ENCODE results near the gene KRT9. TPM values are rescaled to one million over a fixed set of nuclear protein-coding genes. Genes with fewer than 3 reads are reported as not detected.

KRT9 gene
- total and polyA plus RNA-seq, 2 of the 13 experiments (the other 11 are each of a cell fraction or from before 2014, with no cell fraction given) = not detected

DNA sequence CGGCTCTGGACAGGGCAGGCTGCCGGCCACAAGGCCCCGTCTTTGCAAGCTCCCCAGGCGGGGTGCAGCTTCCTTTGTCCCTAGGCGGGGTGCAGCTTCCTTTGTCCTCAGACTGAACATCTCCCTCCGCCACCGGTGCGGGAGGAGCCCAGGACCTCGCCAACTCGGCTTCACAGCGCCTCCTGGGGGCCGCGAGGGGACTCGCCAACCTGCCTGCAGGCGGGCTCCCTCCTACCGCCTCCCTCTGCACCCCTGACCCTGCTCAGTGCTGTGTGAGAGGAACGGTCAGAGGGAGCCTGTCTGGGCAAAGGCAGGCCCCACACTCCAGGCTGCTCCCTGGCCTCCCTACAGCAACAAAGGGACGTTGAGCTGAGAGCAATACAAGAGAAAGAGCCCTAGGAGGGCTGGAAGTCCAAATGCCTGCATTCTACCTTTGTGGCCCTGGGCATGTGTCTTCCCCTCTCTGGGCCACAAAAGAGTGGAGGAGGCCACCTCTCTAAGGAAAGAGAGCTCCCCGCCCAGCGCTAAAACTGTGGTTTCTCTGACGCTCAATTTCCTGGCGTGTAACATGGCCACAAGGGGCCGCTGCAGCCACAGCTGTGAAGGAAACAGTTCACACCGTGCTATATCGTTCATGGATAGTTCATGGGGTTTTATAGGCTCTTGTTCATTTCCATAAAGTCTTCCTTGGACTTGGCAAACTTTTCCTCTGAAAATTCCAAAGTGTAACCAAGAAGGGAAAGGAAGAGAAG lies 22.8 kb downstream of the KRT9 start (continued):
- 0 out of 2 replicates have a peak, but pooled peaks have one; percentile 14 for TF ChIP-seq KLF13 (CRISPR knock-in tag; IDR thresholded peaks at IDR 0.05)
- TF ChIP-seq STAG1 (CRISPR knock-in tag; IDR thresholded peaks at IDR 0.05) = peak; percentile 89
- no peak for TF ChIP-seq JUN (CRISPR knock-in tag; IDR thresholded peaks at IDR 0.05)
- TF ChIP-seq, protein P1, sequence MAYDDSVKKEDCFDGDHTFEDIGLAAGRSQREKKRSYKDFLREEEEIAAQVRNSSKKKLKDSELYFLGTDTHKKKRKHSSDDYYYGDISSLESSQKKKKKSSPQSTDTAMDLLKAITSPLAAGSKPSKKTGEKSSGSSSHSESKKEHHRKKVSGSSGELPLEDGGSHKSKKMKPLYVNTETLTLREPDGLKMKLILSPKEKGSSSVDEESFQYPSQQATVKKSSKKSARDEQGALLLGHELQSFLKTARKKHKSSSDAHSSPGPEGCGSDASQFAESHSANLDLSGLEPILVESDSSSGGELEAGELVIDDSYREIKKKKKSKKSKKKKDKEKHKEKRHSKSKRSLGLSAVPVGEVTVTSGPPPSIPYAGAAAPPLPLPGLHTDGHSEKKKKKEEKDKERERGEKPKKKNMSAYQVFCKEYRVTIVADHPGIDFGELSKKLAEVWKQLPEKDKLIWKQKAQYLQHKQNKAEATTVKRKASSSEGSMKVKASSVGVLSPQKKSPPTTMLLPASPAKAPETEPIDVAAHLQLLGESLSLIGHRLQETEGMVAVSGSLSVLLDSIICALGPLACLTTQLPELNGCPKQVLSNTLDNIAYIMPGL (CRISPR knock-in tag; IDR thresholded peaks at IDR 0.05; ENCODE audit: borderline replicate concordance in 1 of 2, low read depth in 1 of 2) = peak; percentile 89 to 93
- TF ChIP-seq HNF4G (IDR thresholded peaks at IDR 0.05; ENCODE audit: borderline replicate concordance, low read depth, low read length) = no peak
- TF ChIP-seq HNF4G (CRISPR knock-in tag; IDR thresholded peaks at IDR 0.05; ENCODE audit: borderline replicate concordance, low read depth) = no peak
- TF ChIP-seq KLF16 (CRISPR knock-in tag; IDR thresholded peaks at IDR 0.05) = peak in 1 of 2 experiments; percentile 69; a peak in 1 of 4 replicates
- TF ChIP-seq ZNF629 (CRISPR knock-in tag; conservative IDR thresholded peaks at IDR 0.05) = no peak
- TF ChIP-seq ZNF782 (CRISPR knock-in tag; IDR thresholded peaks at IDR 0.05; ENCODE audit: borderline replicate concordance) = peak; percentile 70; the same call in 1 of the 2 replicates
- TF ChIP-seq, protein P2, sequence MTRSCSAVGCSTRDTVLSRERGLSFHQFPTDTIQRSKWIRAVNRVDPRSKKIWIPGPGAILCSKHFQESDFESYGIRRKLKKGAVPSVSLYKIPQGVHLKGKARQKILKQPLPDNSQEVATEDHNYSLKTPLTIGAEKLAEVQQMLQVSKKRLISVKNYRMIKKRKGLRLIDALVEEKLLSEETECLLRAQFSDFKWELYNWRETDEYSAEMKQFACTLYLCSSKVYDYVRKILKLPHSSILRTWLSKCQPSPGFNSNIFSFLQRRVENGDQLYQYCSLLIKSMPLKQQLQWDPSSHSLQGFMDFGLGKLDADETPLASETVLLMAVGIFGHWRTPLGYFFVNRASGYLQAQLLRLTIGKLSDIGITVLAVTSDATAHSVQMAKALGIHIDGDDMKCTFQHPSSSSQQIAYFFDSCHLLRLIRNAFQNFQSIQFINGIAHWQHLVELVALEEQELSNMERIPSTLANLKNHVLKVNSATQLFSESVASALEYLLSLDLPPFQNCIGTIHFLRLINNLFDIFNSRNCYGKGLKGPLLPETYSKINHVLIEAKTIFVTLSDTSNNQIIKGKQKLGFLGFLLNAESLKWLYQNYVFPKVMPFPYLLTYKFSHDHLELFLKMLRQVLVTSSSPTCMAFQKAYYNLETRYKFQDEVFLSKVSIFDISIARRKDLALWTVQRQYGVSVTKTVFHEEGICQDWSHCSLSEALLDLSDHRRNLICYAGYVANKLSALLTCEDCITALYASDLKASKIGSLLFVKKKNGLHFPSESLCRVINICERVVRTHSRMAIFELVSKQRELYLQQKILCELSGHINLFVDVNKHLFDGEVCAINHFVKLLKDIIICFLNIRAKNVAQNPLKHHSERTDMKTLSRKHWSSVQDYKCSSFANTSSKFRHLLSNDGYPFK (CRISPR knock-in tag; IDR thresholded peaks at IDR 0.05; ENCODE audit: borderline replicate concordance) = peak; percentile 60; the same call in 1 of the 2 replicates
- no peak; the same call in 1 of the 2 replicates for TF ChIP-seq ZC3H4 (CRISPR knock-in tag; IDR thresholded peaks at IDR 0.05; ENCODE audit: borderline replicate concordance)
- TF ChIP-seq SIX1 (CRISPR knock-in tag; IDR thresholded peaks at IDR 0.05; ENCODE audit: borderline replicate concordance) = no peak
- TF ChIP-seq PAF1 (CRISPR knock-in tag; IDR thresholded peaks at IDR 0.05) = no peak
- no peak for TF ChIP-seq REXO4 (CRISPR knock-in tag; IDR thresholded peaks at IDR 0.05; ENCODE audit: borderline replicate concordance)
- no peak for TF ChIP-seq ZNF24 (IDR thresholded peaks at IDR 0.05)
- no peak for TF ChIP-seq ZFP82 (CRISPR knock-in tag; IDR thresholded peaks at IDR 0.05; ENCODE audit: borderline replicate concordance)
- TF ChIP-seq, protein P3, sequence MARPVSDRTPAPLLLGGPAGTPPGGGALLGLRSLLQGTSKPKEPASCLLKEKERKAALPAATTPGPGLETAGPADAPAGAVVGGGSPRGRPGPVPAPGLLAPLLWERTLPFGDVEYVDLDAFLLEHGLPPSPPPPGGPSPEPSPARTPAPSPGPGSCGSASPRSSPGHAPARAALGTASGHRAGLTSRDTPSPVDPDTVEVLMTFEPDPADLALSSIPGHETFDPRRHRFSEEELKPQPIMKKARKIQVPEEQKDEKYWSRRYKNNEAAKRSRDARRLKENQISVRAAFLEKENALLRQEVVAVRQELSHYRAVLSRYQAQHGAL (CRISPR knock-in tag; IDR thresholded peaks at IDR 0.05; ENCODE audit: not compliant biosample characterization) = no peak
- TF ChIP-seq, protein P4, sequence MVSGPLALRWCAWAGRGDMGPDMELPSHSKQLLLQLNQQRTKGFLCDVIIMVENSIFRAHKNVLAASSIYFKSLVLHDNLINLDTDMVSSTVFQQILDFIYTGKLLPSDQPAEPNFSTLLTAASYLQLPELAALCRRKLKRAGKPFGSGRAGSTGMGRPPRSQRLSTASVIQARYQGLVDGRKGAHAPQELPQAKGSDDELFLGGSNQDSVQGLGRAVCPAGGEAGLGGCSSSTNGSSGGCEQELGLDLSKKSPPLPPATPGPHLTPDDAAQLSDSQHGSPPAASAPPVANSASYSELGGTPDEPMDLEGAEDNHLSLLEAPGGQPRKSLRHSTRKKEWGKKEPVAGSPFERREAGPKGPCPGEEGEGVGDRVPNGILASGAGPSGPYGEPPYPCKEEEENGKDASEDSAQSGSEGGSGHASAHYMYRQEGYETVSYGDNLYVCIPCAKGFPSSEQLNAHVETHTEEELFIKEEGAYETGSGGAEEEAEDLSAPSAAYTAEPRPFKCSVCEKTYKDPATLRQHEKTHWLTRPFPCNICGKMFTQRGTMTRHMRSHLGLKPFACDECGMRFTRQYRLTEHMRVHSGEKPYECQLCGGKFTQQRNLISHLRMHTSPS (CRISPR knock-in tag; IDR thresholded peaks at IDR 0.05; ENCODE audit: low read depth) = no peak; the same call in 1 of the 2 replicates
- TF ChIP-seq, protein P5, sequence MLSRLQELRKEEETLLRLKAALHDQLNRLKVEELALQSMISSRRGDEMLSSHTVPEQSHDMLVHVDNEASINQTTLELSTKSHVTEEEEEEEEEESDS (CRISPR knock-in tag; IDR thresholded peaks at IDR 0.05; ENCODE audit: borderline replicate concordance) = 0 out of 2 replicates have a peak, but pooled peaks have one; percentile 80
- peak; percentile 41; the same call in 1 of the 2 replicates for TF ChIP-seq GATAD2A (CRISPR knock-in tag; IDR thresholded peaks at IDR 0.05)
- TF ChIP-seq ELF1 (CRISPR knock-in tag; IDR thresholded peaks at IDR 0.05) = no peak; the same call in 1 of the 2 replicates
- peak; percentile 89 for TF ChIP-seq BORCS8-MEF2B (CRISPR knock-in tag; IDR thresholded peaks at IDR 0.05)

Measured in HepG2 (cell line).